ENCODE measurements around the gene COL18A1. TPM values are rescaled to one million over a fixed set of nuclear protein-coding genes. Genes with fewer than 3 reads are reported as not detected.
A peak's percentile ranks its signal among the peaks of the same experiment; 100 is the strongest.

Gene COL18A1
- total RNA-seq, 1 experiment from 2014 or later = 3.3 TPM

GRCh38 chr21:45378258-45378966 is 26.6 kb upstream of the COL18A1 start:
- no peaks in the 10 kb centered on the region for H3K9me3 ChIP-seq (ENCODE audit: low read depth, low read length, poor library complexity, severe bottlenecking)
- CTCF ChIA-PET = no interaction called here
- H3K27me3 ChIP-seq (replicated peaks; ENCODE audit: insufficient read depth, low read depth, low read length, poor library complexity) = no peaks in the 10 kb centered on the region
- H3K4me1 ChIP-seq (ENCODE audit: insufficient read depth, low read length, poor library complexity, severe bottlenecking) = no peaks in the 10 kb centered on the region
- no peak overlapping the region for H3K4me3 ChIP-seq (ENCODE audit: low read depth, low read length, poor library complexity, severe bottlenecking)
- H3K36me3 ChIP-seq (ENCODE audit: insufficient read depth, low read length, poor library complexity, severe bottlenecking) = no peaks in the 10 kb centered on the region
- no TSS peak for BruUV-seq (replicated peaks)
- intact Hi-C loops (cut with micrococcal nuclease; ENCODE audit: unreplicated experiment) = no loop called here
- no peak overlapping the region for H3K27ac ChIP-seq (ENCODE audit: low read depth, low read length, poor library complexity, severe bottlenecking)
- POLR2A ChIA-PET (ENCODE audit: low non-redundant PET) = no interaction called here
- DNase-seq (ENCODE audit: low spot score) = peak; percentile 5
- TF ChIP-seq CTCF (conservative IDR thresholded peaks at IDR 0.05; ENCODE audit: low read depth, low read length) (no peak), EZH2 (IDR thresholded peaks at IDR 0.05; ENCODE audit: borderline replicate concordance, low read depth, low read length, poor library complexity, severe bottlenecking) (no peak)

GRCh38 chr21:45379171-45379900 is 25.6 kb upstream of the COL18A1 start:
- Histone ChIP-seq H3K4me1 (ENCODE audit: insufficient read depth, low read length, poor library complexity, severe bottlenecking) (no peaks in the 10 kb centered on the region), H3K9me3 (ENCODE audit: low read depth, low read length, poor library complexity, severe bottlenecking) (no peaks in the 10 kb centered on the region), H3K27me3 (replicated peaks; ENCODE audit: insufficient read depth, low read depth, low read length, poor library complexity) (no peaks in the 10 kb centered on the region), H3K4me3 (ENCODE audit: low read depth, low read length, poor library complexity, severe bottlenecking) (no peak overlapping the region), H3K36me3 (ENCODE audit: insufficient read depth, low read length, poor library complexity, severe bottlenecking) (no peaks in the 10 kb centered on the region), H3K27ac (ENCODE audit: low read depth, low read length, poor library complexity, severe bottlenecking) (no peak overlapping the region)
- CTCF ChIA-PET = no interaction called here
- POLR2A ChIA-PET (ENCODE audit: low non-redundant PET) = no interaction called here
- TF ChIP-seq EZH2 (IDR thresholded peaks at IDR 0.05; ENCODE audit: borderline replicate concordance, low read depth, low read length, poor library complexity, severe bottlenecking) (no peak), CTCF (conservative IDR thresholded peaks at IDR 0.05; ENCODE audit: low read depth, low read length) (no peak)
- intact Hi-C loops (cut with micrococcal nuclease; ENCODE audit: unreplicated experiment) = no loop called here
- no peak for DNase-seq (ENCODE audit: low spot score)
- no TSS peak for BruUV-seq (replicated peaks)

GRCh38 chr21:45379901-45380330 is 25.0 kb upstream of the COL18A1 start:
- TF ChIP-seq EZH2 (IDR thresholded peaks at IDR 0.05; ENCODE audit: borderline replicate concordance, low read depth, low read length, poor library complexity, severe bottlenecking) (no peak), CTCF (conservative IDR thresholded peaks at IDR 0.05; ENCODE audit: low read depth, low read length) (no peak)
- intact Hi-C loops (cut with micrococcal nuclease; ENCODE audit: unreplicated experiment) = no loop called here
- H3K36me3 ChIP-seq (ENCODE audit: insufficient read depth, low read length, poor library complexity, severe bottlenecking) = no peaks in the 10 kb centered on the region
- H3K27ac ChIP-seq (ENCODE audit: low read depth, low read length, poor library complexity, severe bottlenecking) = no peak overlapping the region
- no peaks in the 10 kb centered on the region for H3K27me3 ChIP-seq (replicated peaks; ENCODE audit: insufficient read depth, low read depth, low read length, poor library complexity)
- DNase-seq (ENCODE audit: low spot score) = no peak
- no TSS peak for BruUV-seq (replicated peaks)
- CTCF ChIA-PET = no interaction called here
- no peaks in the 10 kb centered on the region for H3K9me3 ChIP-seq (ENCODE audit: low read depth, low read length, poor library complexity, severe bottlenecking)
- H3K4me3 ChIP-seq (ENCODE audit: low read depth, low read length, poor library complexity, severe bottlenecking) = no peak overlapping the region
- POLR2A ChIA-PET (ENCODE audit: low non-redundant PET) = no interaction called here
- H3K4me1 ChIP-seq (ENCODE audit: insufficient read depth, low read length, poor library complexity, severe bottlenecking) = no peaks in the 10 kb centered on the region
